T-cell (primary cell): ENCODE data around the gene ANO2. TPM values are rescaled to one million over a fixed set of nuclear protein-coding genes. Genes with fewer than 3 reads are reported as not detected.

ENCODE experiments used
- ATAC-seq, 4 experiments: fragments of 200-7000 bp in 3 of 4; fragments of 150-1000 bp in 1 of 4; cut with Tn5 transposase; replicated peaks in 1 of 4; 1 replicate in 3 of 4; 2 replicates in 1 of 4; pipeline ENCODE4 v1.10.0; 2021; ENCODE audit warnings: moderate library complexity in 3 of 4, mild to moderate bottlenecking in 2 of 4, moderate number of reproducible peaks in 1 of 4
- CTCF ChIA-PET, 2 donors: fragments of 300-600 bp; sonication (Branson Sonifier 250); formaldehyde crosslinking; loops; one replicate each; lab custom pipeline; 2022; ENCODE audit warnings: antibody characterized with exemption in 2 of 2; lab: Charles Lee
- POLR2A ChIA-PET, 2 donors: fragments of 300-600 bp; sonication (Branson Sonifier 250); formaldehyde crosslinking; loops; one replicate each; lab custom pipeline; 2022; ENCODE audit warnings: antibody characterized with exemption in 2 of 2; lab: Charles Lee
- DNase-seq, 35 experiments: peaks; one replicate each; pipeline versions ENCODE4 v3.0.0 to v3.0.0-alpha.2; 2013 to 2023
- H3K27ac ChIP-seq: one replicate; pipeline ENCODE4 v1.5.1; 2013; ENCODE audit warnings: low read length
- H3K27me3 ChIP-seq, 2 experiments: replicated peaks in 1 of 2; 1 replicate in 1 of 2; 2 replicates in 1 of 2; pipeline versions ENCODE4 v1.6.1 to v1.7.0; 2013; ENCODE audit warnings: low read length in 1 of 2, mixed read lengths in 1 of 2; ENCODE audit not compliant: control insufficient read depth in 2 of 2, insufficient read depth in 2 of 2; ENCODE audit errors: extremely low read depth in 1 of 2
- H3K36me3 ChIP-seq, 2 donors: 1 replicate in 1 of 2; 2 replicates in 1 of 2; pipeline versions ENCODE4 v1.6.1 to v1.7.0; 2013; ENCODE audit warnings: low read length in 1 of 2; ENCODE audit not compliant: control insufficient read depth in 2 of 2, insufficient read depth in 1 of 2; ENCODE audit errors: extremely low read depth in 1 of 2
- H3K4me1 ChIP-seq, 2 experiments: 1 replicate in 1 of 2; 2 replicates in 1 of 2; pipeline versions ENCODE4 v1.6.1 to v1.7.0; 2013; ENCODE audit warnings: low read length in 2 of 2, mixed read lengths in 1 of 2; ENCODE audit not compliant: insufficient read depth in 2 of 2, control insufficient read depth in 1 of 2; ENCODE audit errors: extremely low read depth in 1 of 2
- H3K4me3 ChIP-seq, 2 donors: 1 replicate in 1 of 2; 2 replicates in 1 of 2; pipeline versions ENCODE4 v1.5.1 to v1.7.0; 2013; ENCODE audit warnings: mild to moderate bottlenecking in 2 of 2, low read length in 1 of 2, moderate library complexity in 1 of 2; ENCODE audit not compliant: control insufficient read depth in 1 of 2; ENCODE audit errors: extremely low read depth in 1 of 2
- H3K9me3 ChIP-seq: 2 replicates; pipeline ENCODE4 v1.7.0; 2013
- H3K27ac Mint-ChIP-seq, 2 donors: one replicate each; pipeline ENCODE4 v1.8.0; 2020 to 2021; ENCODE audit warnings: mild to moderate bottlenecking in 2 of 2, mixed read lengths in 2 of 2
- H3K27me3 Mint-ChIP-seq, 2 donors: one replicate each; pipeline ENCODE4 v1.8.0; 2021 to 2022; ENCODE audit warnings: mixed read lengths in 2 of 2
- H3K36me3 Mint-ChIP-seq: one replicate; pipeline ENCODE4 v1.8.0; 2021; ENCODE audit warnings: mixed read lengths
- H3K4me1 Mint-ChIP-seq, 3 donors: one replicate each; pipeline ENCODE4 v1.8.0; 2020 to 2022; ENCODE audit warnings: mixed read lengths in 3 of 3, mild to moderate bottlenecking in 1 of 3
- H3K4me3 Mint-ChIP-seq, 3 donors: one replicate each; pipeline ENCODE4 v1.8.0; 2020 to 2022; ENCODE audit warnings: mild to moderate bottlenecking in 3 of 3, mixed read lengths in 3 of 3, moderate library complexity in 3 of 3
- H3K9me3 Mint-ChIP-seq, 3 donors: one replicate each; pipeline ENCODE4 v1.8.0; 2020 to 2022; ENCODE audit warnings: mixed read lengths in 3 of 3
- whole genome bisulfite sequencing: methylation state at CpG from one replicate; pipeline ENCODE4 v1.1.5; 2013; ENCODE audit warnings: missing lambda C conversion rate; ENCODE audit not compliant: insufficient coverage; 5-methylcytosine and 5-hydroxymethylcytosine counted together
- total RNA-seq, 35 experiments: library from RNA in 6 of 35; stranded (reverse) in 6 of 35; fragments of 120-200 nt in 1 of 35; gene quantifications; one replicate each; pipeline versions ENCODE4 v1.2.1 to v1.2.4 and lab custom pipeline; 2013 to 2026

The ANO2 gene
- total RNA-seq, 5 donors from 2014 or later (not counting 1 experiment from before 2014, with no cell fraction given) = not detected

DNA sequence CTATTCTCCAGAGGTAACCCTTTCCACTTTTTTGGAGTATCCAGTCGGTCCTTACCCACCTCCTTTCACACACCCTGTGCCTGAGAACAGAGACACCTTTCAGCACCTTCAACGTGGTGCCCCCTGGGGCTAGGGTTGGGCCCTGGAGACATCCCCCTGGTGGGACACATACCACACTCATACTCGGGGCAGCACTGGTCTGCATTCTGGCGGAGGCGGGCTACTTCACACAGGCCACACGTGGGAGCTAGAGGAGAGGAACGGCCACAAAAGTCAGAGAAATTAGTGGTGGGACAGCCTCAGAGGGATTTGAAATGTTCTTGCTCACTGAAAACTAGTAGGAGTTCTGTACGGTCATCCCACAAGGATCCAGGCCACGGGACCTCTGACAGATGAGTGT is 39.8 kb upstream of the ANO2 start:
- no peaks in the 10 kb centered on the region for H3K4me1 Mint-ChIP-seq
- H3K36me3 Mint-ChIP-seq = no peaks in the 10 kb centered on the region
- H3K9me3 Mint-ChIP-seq = no peaks in the 10 kb centered on the region
- H3K4me3 Mint-ChIP-seq = no peak overlapping the region
- peaks cover 0 to 4% of the 10 kb centered on the region in 2 donors for H3K27me3 Mint-ChIP-seq
- WGBS = 80% methylated on average over 7 of the region's 9 CpGs
- POLR2A ChIA-PET = no interaction called here
- no peak for DNase-seq
- Histone ChIP-seq H3K36me3 (no peaks in the 10 kb centered on the region), H3K4me1 (no peaks in the 10 kb centered on the region), H3K27me3 (peaks cover 0 to 8% of the 10 kb centered on the region in 2 experiments), H3K4me3 (no peak overlapping the region), H3K27ac (no peak overlapping the region), H3K9me3 (no peaks in the 10 kb centered on the region)
- no peak overlapping the region for H3K27ac Mint-ChIP-seq
- ATAC-seq = no peak
- CTCF ChIA-PET = interaction anchor here in 1 of 2 donors (0.6 kb wide), 1 partner anchor 54 kb away, joined by 3 read pairs; no protein-coding TSS in a partner anchor

DNA sequence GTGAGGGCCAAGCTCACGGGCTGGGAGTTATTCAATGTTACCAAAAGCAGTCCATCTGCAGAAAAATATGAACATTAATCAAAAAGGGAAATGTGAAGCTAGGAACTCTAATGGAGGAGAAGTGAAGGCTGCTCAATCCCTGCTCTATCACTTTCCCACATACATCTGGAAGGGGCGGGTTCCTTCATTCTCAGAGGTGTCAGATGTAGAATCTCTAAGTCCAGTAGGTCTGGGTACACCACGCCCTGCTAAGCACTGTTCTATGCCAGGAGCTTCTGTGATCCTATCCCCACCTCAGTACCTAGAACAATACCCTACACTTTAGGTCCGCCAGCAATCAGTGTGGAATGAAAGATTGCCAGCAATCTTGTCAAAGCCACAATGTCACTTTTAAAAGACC is 37.0 kb upstream of the ANO2 start:
- CTCF ChIA-PET = no interaction called here
- no peak overlapping the region for H3K27ac ChIP-seq
- H3K4me1 Mint-ChIP-seq = no peaks in the 10 kb centered on the region
- H3K4me3 Mint-ChIP-seq = no peak overlapping the region
- no peaks in the 10 kb centered on the region for H3K36me3 ChIP-seq
- H3K4me1 ChIP-seq = no peaks in the 10 kb centered on the region
- WGBS = 62% methylated on average over 2 of the region's 4 CpGs
- H3K4me3 ChIP-seq = no peak overlapping the region
- no peaks in the 10 kb centered on the region for H3K9me3 Mint-ChIP-seq
- H3K9me3 ChIP-seq = no peaks in the 10 kb centered on the region
- H3K27me3 ChIP-seq = peaks cover 0 to 4% of the 10 kb centered on the region in 2 experiments
- POLR2A ChIA-PET = no interaction called here
- DNase-seq (no peak), ATAC-seq (no peak)
- no peak overlapping the region for H3K27ac Mint-ChIP-seq
- H3K27me3 Mint-ChIP-seq = peaks cover 2% of the 10 kb centered on the region in 2 donors
- H3K36me3 Mint-ChIP-seq = no peaks in the 10 kb centered on the region

DNA sequence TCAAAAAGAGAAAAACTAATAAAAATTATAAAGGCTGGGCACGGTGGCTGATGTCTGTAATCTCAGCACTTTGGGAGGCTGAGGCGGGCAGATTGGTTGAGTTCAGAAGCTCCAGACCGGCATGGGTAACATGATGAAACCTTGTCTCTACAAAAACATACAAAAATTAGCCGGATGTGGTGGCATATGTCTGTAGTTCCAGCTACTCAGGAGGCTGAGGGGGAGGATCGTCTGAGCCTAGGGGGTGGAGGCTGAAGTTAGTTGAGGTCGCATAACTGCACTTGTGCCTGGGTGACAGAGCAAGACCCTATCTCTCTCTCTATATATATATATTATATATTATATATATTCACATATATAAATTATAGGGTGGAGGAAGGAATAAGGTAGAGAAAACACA is 32.5 kb upstream of the ANO2 start:
- peaks cover 20 to 30% of the 10 kb centered on the region in 2 donors for H3K27me3 Mint-ChIP-seq
- H3K4me1 Mint-ChIP-seq = no peaks in the 10 kb centered on the region
- Histone ChIP-seq H3K27me3 (peaks cover 0 to 14% of the 10 kb centered on the region in 2 experiments), H3K4me1 (no peaks in the 10 kb centered on the region), H3K4me3 (no peak overlapping the region), H3K36me3 (no peaks in the 10 kb centered on the region), H3K27ac (no peak overlapping the region), H3K9me3 (no peaks in the 10 kb centered on the region)
- no peaks in the 10 kb centered on the region for H3K36me3 Mint-ChIP-seq
- ATAC-seq = peak in 1 of 4 experiments; percentile 26
- no peaks in the 10 kb centered on the region for H3K9me3 Mint-ChIP-seq
- no peak for DNase-seq
- no peak overlapping the region for H3K4me3 Mint-ChIP-seq
- WGBS = no CpG with 5 or more reads among the region's 6 CpGs
- ChIA-PET POLR2A (no interaction called here), CTCF (interaction anchor here in 1 of 2 donors (0.5 kb wide), 1 partner anchor 1699 kb away, joined by 6 read pairs; no protein-coding TSS in a partner anchor)
- no peak overlapping the region for H3K27ac Mint-ChIP-seq

DNA sequence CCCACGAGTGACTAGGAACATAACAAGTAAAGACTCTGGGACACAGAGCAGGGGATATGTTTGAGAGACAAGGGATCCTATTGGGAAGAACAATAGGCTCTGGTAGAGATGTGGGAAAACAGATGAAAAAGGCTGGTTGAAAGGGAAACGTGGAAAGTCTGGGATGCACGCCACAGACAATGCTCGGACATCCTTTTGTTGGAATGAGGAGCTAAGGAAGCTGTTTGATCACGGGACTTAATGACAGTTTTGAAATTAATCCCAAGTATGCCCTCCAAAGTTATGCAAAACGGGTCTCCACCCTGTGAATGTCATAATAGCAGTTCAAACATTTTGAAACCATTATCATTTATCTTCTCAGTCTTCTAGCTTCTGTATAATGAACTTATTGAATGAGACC is 31.7 kb upstream of the ANO2 start:
- H3K9me3 Mint-ChIP-seq = no peaks in the 10 kb centered on the region
- H3K4me3 Mint-ChIP-seq = no peak overlapping the region
- CTCF ChIA-PET = interaction anchor here in 1 of 2 donors (0.8 kb wide), 1 partner anchor 12 kb away, joined by 8 read pairs; no protein-coding TSS in a partner anchor
- H3K36me3 Mint-ChIP-seq = no peaks in the 10 kb centered on the region
- Histone ChIP-seq H3K4me1 (no peaks in the 10 kb centered on the region), H3K36me3 (no peaks in the 10 kb centered on the region), H3K27me3 (peaks cover 0 to 20% of the 10 kb centered on the region in 2 experiments), H3K4me3 (no peak overlapping the region), H3K9me3 (no peaks in the 10 kb centered on the region), H3K27ac (no peak overlapping the region)
- ATAC-seq (no peak), DNase-seq (no peak)
- no peaks in the 10 kb centered on the region for H3K4me1 Mint-ChIP-seq
- POLR2A ChIA-PET = no interaction called here
- 71% methylated on average over 4 of the region's 6 CpGs for WGBS
- H3K27me3 Mint-ChIP-seq = peaks cover 23 to 30% of the 10 kb centered on the region in 2 donors
- H3K27ac Mint-ChIP-seq = no peak overlapping the region

DNA sequence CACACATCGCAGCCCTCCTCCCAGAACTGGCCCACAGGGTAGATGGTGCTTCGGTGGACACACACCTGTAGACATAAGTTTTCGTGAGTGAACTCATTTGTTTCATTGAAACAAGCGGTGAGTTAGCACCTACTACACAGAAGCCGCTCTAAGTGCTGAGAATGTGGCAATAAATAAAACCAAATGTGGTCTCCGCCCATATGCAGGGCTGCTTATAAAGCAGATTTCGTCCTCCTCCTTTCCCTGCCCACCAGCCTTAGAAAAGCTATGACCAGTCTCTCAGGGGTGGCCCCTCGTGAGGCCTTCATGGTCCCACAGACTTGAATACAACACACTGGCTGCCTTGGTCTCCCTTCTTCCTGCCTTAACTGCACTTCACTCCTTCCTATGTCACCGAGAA is 31.1 kb upstream of the ANO2 start:
- peaks cover 0 to 24% of the 10 kb centered on the region in 2 experiments for H3K27me3 ChIP-seq
- H3K4me3 Mint-ChIP-seq = no peak overlapping the region
- no peak overlapping the region for H3K27ac Mint-ChIP-seq
- no peaks in the 10 kb centered on the region for H3K4me1 Mint-ChIP-seq
- ChIA-PET CTCF (no interaction called here), POLR2A (no interaction called here)
- H3K4me3 ChIP-seq = no peak overlapping the region
- DNase-seq (no peak), ATAC-seq (no peak)
- WGBS = 85% methylated on average over 8 of the region's 9 CpGs
- no peaks in the 10 kb centered on the region for H3K36me3 Mint-ChIP-seq
- peaks cover 23 to 28% of the 10 kb centered on the region in 2 donors for H3K27me3 Mint-ChIP-seq
- no peaks in the 10 kb centered on the region for H3K4me1 ChIP-seq
- no peaks in the 10 kb centered on the region for H3K36me3 ChIP-seq
- no peaks in the 10 kb centered on the region for H3K9me3 Mint-ChIP-seq
- H3K9me3 ChIP-seq = no peaks in the 10 kb centered on the region
- H3K27ac ChIP-seq = no peak overlapping the region

DNA sequence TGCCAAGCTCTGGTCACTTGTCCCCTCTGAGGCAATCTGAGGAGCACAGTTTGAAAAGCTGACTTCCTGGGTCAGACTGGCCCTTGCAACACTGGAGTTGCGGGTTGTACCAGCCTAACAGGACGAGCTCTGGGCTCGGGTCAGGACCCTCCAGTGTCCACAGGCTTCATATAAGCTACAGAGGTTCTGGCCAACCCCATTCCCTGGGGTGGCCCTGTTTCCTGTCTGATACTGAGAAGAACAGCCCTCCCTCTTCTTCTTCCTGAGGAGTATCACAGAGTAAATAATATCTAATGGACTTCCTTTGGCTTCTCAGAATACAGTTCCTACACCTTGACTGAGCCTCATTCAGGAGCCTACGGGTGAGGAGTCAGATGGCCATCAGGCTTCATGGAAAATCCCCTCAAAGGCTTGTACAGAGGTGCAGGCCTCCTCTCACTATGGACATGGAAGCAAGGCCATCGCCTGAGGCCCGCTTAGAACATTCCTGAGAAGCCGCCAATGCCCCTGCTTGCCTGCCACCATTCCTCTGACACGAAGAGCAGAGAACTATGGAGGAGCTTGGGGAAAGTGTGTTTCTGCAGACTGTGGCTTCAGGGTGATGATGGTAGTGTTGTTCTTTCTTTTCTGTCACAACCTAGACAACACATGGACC is 28.5 kb upstream of the ANO2 start:
- 75% methylated on average over 2 of the region's 8 CpGs for whole genome bisulfite sequencing
- POLR2A ChIA-PET = no interaction called here
- no peak overlapping the region for H3K27ac Mint-ChIP-seq
- peaks cover 27 to 36% of the 10 kb centered on the region in 2 donors for H3K27me3 Mint-ChIP-seq
- H3K4me3 Mint-ChIP-seq = no peak overlapping the region
- H3K4me1 Mint-ChIP-seq = no peaks in the 10 kb centered on the region
- ATAC-seq (no peak), DNase-seq (no peak)
- Histone ChIP-seq H3K9me3 (no peaks in the 10 kb centered on the region), H3K4me1 (no peaks in the 10 kb centered on the region), H3K27me3 (peaks cover 0 to 44% of the 10 kb centered on the region in 2 experiments), H3K4me3 (no peak overlapping the region), H3K36me3 (no peaks in the 10 kb centered on the region), H3K27ac (no peak overlapping the region)
- CTCF ChIA-PET = no interaction called here
- no peaks in the 10 kb centered on the region for H3K36me3 Mint-ChIP-seq
- no peaks in the 10 kb centered on the region for H3K9me3 Mint-ChIP-seq
